GM23338 (cell line): ENCODE data around the gene HACD3.

ENCODE experiments used
- CREB1 ChIP-seq: fragments of 250-450 bp; sonication (Bioruptor Pico); IDR thresholded peaks from 2 replicates; pipeline ENCODE4 v1.5.0; 2020; ENCODE audit warnings: low read depth, mild to moderate bottlenecking, moderate library complexity
- CTCF ChIP-seq, 2 experiments: fragments of 200-600 bp in 1 of 2; sonication (generic) in 1 of 2; conservative IDR thresholded peaks; 2 replicates each; pipeline versions ENCODE4 v1.5.1 to v1.6.1; 2016 to 2017; ENCODE audit warnings: antibody characterized with exemption in 2 of 2, low read depth in 2 of 2, mild to moderate bottlenecking in 2 of 2, moderate library complexity in 1 of 2
- ETS1 ChIP-seq: IDR thresholded peaks from 2 replicates; pipeline ENCODE4 v1.6.1; 2016; ENCODE audit warnings: antibody characterized with exemption
- EZH2 ChIP-seq: fragments of 200-600 bp; sonication (generic); IDR thresholded peaks from one replicate; pipeline ENCODE4 v1.8.0; 2017; ENCODE audit warnings: antibody characterized with exemption, mild to moderate bottlenecking, low read depth; ENCODE audit not compliant: unreplicated experiment
- JUNB ChIP-seq: IDR thresholded peaks from one replicate; pipeline ENCODE4 v1.6.1; 2016; ENCODE audit warnings: antibody characterized with exemption; ENCODE audit not compliant: unreplicated experiment
- POLR2AphosphoS5 ChIP-seq: IDR thresholded peaks from 2 replicates; pipeline ENCODE4 v1.6.1; 2016; ENCODE audit warnings: antibody characterized with exemption, low read depth
- REST ChIP-seq: IDR thresholded peaks from one replicate; pipeline ENCODE4 v1.6.1; 2018; ENCODE audit warnings: antibody characterized with exemption; ENCODE audit not compliant: unreplicated experiment
- ZNF114 ChIP-seq: fragments of 250-450 bp; sonication (Bioruptor Pico); IDR thresholded peaks from 2 replicates; pipeline ENCODE4 v1.5.0; 2020; ENCODE audit warnings: mild to moderate bottlenecking, moderate library complexity

DNA sequence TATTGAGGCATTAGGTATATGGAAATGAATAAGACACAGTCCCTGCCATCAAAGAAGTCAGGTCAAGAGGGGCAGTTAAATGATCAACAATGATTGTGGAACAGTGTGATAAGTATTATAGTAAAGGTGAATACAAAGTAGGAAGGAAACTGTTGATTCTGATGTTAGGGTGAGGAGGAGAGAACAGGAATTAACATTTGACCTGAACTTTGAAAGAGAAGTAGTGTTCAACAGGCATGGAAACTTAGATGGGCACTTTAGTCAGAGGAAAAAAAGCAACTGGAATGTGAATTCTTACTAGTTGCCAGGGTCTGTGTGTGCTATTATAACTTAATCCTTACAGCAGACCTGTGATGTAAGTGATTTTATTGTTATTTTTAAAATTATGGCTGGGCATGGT lies 17.6 kb downstream of the HACD3 start:
- TF ChIP-seq CTCF (conservative IDR thresholded peaks at IDR 0.05; ENCODE audit: low read depth in 2 of 2): no peak
- TF ChIP-seq ZNF114 (CRISPR knock-in tag): no peak
- TF ChIP-seq POLR2AphosphoS5: no peak
- no peak for TF ChIP-seq REST
- no peak for TF ChIP-seq CREB1 (CRISPR knock-in tag)
- no peak for TF ChIP-seq EZH2
- no peak for TF ChIP-seq JUNB
- no peak for TF ChIP-seq ETS1
